Brain microvascular endothelial cell (primary cell): ENCODE data around the gene SIGLEC5.

Experiments
- DNase-seq: peaks from one replicate; pipeline ENCODE4 v3.0.0-alpha.2; 2020
- H3K27ac ChIP-seq: fragments of 250-450 bp; sonication (Bioruptor Pico); 2 replicates; pipeline ENCODE4 v1.5.1; 2020; ENCODE audit warnings: mild to moderate bottlenecking, moderate library complexity
- H3K27me3 ChIP-seq: fragments of 250-450 bp; sonication (Bioruptor Pico); replicated peaks from 2 replicates; pipeline ENCODE4 v1.5.1; 2020; ENCODE audit warnings: mild to moderate bottlenecking
- H3K36me3 ChIP-seq: fragments of 250-450 bp; sonication (Bioruptor Pico); replicated peaks from 2 replicates; pipeline ENCODE4 v1.5.1; 2020; ENCODE audit warnings: mild to moderate bottlenecking
- H3K4me3 ChIP-seq: 2 replicates; pipeline ENCODE4 v1.5.1; 2011; ENCODE audit warnings: low read depth, mild to moderate bottlenecking, control low read depth, low read length, moderate library complexity
- in situ Hi-C: cut with HindIII; loops from 2 replicates; pipeline ENCODE4 v1.10.0; 2017; ENCODE audit warnings: low sequenced_read_pairs, low pct_ligation_motif_present
- TF ChIP-seq, protein P1 (sequence below): IDR thresholded peaks from 2 replicates; pipeline ENCODE4 v1.5.1; 2011; ENCODE audit warnings: low read depth, mild to moderate bottlenecking, moderate library complexity, low read length, control low read depth, inconsistent platforms; ENCODE audit errors: missing control alignments

SIGLEC5 gene

GRCh38 chr19:51663650-51664049, 33.4 kb upstream of the SIGLEC5 start:
- in situ Hi-C loops = no loop called here
- H3K27me3 ChIP-seq = no peaks in the 10 kb centered on the region
- no peaks in the 10 kb centered on the region for H3K36me3 ChIP-seq
- no peak for DNase-seq
- TF ChIP-seq, protein P1, sequence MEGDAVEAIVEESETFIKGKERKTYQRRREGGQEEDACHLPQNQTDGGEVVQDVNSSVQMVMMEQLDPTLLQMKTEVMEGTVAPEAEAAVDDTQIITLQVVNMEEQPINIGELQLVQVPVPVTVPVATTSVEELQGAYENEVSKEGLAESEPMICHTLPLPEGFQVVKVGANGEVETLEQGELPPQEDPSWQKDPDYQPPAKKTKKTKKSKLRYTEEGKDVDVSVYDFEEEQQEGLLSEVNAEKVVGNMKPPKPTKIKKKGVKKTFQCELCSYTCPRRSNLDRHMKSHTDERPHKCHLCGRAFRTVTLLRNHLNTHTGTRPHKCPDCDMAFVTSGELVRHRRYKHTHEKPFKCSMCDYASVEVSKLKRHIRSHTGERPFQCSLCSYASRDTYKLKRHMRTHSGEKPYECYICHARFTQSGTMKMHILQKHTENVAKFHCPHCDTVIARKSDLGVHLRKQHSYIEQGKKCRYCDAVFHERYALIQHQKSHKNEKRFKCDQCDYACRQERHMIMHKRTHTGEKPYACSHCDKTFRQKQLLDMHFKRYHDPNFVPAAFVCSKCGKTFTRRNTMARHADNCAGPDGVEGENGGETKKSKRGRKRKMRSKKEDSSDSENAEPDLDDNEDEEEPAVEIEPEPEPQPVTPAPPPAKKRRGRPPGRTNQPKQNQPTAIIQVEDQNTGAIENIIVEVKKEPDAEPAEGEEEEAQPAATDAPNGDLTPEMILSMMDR = no peak
- H3K4me3 ChIP-seq = no peak overlapping the region
- no peak overlapping the region for H3K27ac ChIP-seq

DNA sequence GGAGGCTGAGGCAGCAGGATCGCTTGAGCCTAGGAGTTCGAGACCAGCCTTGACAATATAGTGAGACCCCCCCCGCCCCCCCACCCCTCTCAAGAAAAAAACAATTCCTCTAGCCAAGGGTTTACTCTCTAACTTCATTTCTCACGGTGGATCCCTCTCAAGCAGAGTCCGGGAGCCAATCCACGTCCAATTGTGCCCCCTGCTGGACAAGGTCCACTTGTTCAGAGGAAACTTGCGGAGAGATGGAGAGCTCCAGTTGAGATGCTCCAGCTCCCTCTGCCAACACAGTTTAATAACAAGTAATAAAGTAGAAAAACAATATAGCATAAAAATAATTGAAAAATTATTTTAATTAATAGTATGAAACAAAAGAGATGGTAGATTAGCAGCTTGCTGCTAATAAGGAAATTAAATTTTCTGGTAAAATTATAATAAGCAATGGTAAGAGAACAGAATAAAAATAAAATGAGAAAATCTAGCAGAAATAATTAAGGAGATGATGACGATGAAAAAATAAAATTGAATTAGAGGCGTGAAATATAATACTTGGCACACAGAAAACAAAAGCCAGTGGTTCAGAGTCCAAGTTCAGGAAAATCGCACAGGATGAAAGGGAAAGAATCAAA, 30.9 kb upstream of the SIGLEC5 start:
- peak; percentile 77 for DNase-seq
- TF ChIP-seq, protein P1 = peak; percentile 82
- Histone ChIP-seq H3K27ac (no peak overlapping the region), H3K4me3 (no peak overlapping the region), H3K36me3 (no peaks in the 10 kb centered on the region), H3K27me3 (no peaks in the 10 kb centered on the region)
- in situ Hi-C loops = no loop called here

DNA sequence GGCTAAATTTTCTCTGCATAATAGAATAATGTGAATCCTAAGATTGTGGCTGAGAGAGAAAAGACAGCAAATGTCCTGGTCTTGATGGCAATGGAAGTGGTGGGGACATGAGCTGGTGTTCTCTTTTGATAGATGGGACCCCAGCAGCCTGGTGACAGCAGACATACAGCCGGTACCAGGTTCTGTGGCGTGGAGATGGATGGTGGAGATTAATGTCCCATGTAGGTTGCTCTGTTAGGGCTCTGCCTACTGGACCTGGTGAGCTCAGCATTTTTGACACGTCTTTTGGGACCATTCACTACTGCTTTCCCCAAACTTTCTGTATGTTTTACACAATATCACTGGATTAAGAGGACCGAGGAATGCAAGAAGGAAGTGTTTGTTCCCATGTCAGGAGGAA, 24.6 kb upstream of the SIGLEC5 start:
- in situ Hi-C loops = no loop called here
- Histone ChIP-seq H3K27ac (no peak overlapping the region), H3K27me3 (no peaks in the 10 kb centered on the region), H3K4me3 (no peak overlapping the region), H3K36me3 (no peaks in the 10 kb centered on the region)
- DNase-seq = no peak
- TF ChIP-seq, protein P1 = peak; percentile 31

DNA sequence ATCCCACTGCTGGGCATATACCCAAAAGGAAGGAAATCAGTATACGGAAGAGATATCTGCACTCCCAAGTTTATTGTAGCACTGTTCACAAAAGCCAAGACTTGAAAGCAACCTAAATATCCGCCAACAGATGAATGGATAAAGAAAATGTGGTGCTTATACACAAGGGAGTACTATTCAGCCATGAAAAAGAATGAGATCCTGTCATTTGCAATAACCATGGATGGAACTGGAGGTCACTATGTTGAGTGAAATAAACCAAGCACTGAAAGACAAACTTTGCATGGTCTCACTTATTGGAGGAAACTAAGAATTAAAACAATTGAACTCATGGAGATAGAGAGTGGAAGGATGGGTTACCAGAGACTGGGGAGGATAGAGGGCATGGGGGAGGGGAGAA, 23.0 kb upstream of the SIGLEC5 start:
- no peaks in the 10 kb centered on the region for H3K36me3 ChIP-seq
- no peak for DNase-seq
- no peaks in the 10 kb centered on the region for H3K27me3 ChIP-seq
- TF ChIP-seq, protein P1 = no peak
- in situ Hi-C loops = no loop called here
- no peak overlapping the region for H3K4me3 ChIP-seq
- no peak overlapping the region for H3K27ac ChIP-seq

GRCh38 chr19:51652266-51652665, 22.1 kb upstream of the SIGLEC5 start:
- in situ Hi-C loops = no loop called here
- TF ChIP-seq, protein P1 = no peak
- no peaks in the 10 kb centered on the region for H3K36me3 ChIP-seq
- no peak overlapping the region for H3K4me3 ChIP-seq
- no peak for DNase-seq
- H3K27me3 ChIP-seq = no peaks in the 10 kb centered on the region
- no peak overlapping the region for H3K27ac ChIP-seq

GRCh38 chr19:51651216-51651846, 21.1 kb upstream of the SIGLEC5 start:
- in situ Hi-C loops = no loop called here
- H3K36me3 ChIP-seq = no peaks in the 10 kb centered on the region
- TF ChIP-seq, protein P1 = no peak
- DNase-seq = no peak
- no peak overlapping the region for H3K27ac ChIP-seq
- H3K4me3 ChIP-seq = no peak overlapping the region
- H3K27me3 ChIP-seq = no peaks in the 10 kb centered on the region
